HG02571 (cell line): ENCODE data around the gene HAS3.
"Not testable (repeated sequence)": the region's sequence is repeated elsewhere in the genome, so short reads cannot be mapped to it uniquely, and the experiment has no call there.

Experiments used
- ATAC-seq: cut with Tn5 transposase; IDR thresholded peaks from one replicate; pipeline ENCODE4 v1.9.1; 2021; ENCODE audit warnings: mild to moderate bottlenecking, moderate library complexity; ENCODE audit not compliant: unreplicated experiment

The HAS3 gene, protein sequence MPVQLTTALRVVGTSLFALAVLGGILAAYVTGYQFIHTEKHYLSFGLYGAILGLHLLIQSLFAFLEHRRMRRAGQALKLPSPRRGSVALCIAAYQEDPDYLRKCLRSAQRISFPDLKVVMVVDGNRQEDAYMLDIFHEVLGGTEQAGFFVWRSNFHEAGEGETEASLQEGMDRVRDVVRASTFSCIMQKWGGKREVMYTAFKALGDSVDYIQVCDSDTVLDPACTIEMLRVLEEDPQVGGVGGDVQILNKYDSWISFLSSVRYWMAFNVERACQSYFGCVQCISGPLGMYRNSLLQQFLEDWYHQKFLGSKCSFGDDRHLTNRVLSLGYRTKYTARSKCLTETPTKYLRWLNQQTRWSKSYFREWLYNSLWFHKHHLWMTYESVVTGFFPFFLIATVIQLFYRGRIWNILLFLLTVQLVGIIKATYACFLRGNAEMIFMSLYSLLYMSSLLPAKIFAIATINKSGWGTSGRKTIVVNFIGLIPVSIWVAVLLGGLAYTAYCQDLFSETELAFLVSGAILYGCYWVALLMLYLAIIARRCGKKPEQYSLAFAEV

GRCh38 chr16:69105501-69106361, at the start of gene HAS3:
HAS3 (plus strand) TSS chr16:69105653; CDS start chr16:69109396, 3,743 bp downstream.
- no peak for ATAC-seq

- ATAC-seq: no peak
Measured at GRCh38 chr16:69055980-69056379, 49.5 kb upstream of the HAS3 start.

- no peak for ATAC-seq
Measured at GRCh38 chr16:69056421-69056820, 49.0 kb upstream of the HAS3 start.

DNA sequence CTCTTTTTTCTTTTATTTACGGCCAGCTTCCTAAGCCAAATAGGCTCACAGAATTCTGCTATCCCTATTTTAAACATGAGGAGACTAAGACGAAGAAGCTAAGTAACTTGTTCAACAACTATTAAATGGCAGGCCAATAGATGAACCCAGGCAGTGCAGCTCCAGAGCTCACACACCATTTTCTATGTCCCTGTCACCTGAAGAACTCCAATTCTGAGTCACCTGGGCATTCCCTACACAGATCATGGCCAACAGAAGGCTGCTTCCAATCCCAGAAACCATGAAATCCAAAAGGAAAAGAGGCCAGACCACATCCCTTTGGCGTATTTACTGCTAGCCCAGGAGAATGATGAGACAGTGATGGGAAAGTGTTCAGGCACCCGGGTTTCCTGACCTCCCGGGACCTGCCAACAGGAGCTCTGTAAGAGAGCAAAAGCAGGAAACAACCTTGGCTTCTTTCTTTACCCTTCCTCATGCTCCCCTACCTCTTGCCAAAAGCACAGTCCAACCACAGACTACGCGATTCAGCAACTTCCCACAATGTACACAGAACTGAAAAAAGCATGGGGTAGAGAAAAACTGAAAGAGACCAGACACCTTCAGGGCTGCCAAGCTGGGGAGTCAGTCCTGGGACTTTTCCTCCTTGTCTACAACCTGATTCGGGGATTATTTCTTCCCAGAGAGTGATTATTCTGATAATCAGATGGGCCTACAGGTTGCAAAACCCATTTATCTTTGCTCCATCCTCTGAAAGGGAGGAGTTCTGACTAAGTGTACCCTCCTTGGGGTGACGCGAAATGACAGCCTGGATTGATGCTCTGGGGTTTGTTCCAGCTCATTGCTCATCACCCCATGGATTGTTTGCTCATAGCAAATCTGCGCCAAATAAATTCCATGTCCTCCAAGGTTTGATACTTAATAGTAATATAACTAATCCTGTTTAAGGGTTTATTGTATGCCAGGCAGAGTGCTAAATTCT, 47.8 kb upstream of the HAS3 start:
- no peak for ATAC-seq

DNA sequence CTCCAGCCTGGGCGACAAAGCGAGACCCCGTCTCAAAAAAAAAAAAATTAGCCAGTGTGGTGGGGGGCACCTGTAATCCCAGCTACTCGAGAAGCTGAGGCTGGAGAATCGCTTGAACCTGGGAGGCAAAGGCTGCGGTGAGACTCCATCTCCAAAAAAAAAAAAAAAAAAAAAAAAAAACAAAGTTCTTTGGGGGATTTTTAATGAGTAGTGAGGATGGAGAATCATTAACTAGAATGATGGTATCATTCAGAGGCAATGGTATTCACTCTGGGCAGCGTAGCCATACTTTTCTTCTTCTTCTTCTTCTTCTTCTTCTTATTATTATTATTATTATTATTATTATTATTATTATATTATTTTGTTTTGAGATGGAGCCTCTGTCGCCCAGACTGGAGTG, 42.0 kb upstream of the HAS3 start:
- not testable (repeated sequence) for ATAC-seq

GRCh38 chr16:69064124-69064763, 41.2 kb upstream of the HAS3 start:
- ATAC-seq: no peak

DNA sequence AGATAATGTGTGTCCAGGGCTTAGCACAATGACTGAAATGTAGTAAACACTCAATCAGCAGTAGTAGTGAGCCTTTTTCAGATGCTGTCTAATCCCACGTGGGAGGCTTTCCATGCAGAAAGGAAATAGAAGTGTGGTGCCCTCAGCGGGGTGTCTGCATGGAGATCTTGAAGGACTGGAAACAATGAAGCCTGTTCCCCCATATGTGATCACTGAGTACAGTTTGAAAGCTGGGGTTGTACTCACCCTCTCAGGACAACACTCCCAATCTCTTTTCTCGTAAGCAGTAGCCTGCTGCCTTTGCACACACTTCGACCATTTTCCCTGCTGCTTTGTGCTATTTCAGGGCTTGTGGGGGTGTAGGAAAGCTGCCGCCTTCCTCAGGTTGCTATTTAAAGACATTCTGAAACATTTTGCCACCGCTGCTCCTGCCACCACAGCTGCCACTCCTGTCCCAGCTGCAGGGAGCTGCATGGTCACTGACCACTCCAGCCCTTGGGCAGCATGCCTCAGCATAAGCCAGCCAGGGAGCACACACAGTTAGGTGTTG, 40.6 kb upstream of the HAS3 start:
- no peak for ATAC-seq

DNA sequence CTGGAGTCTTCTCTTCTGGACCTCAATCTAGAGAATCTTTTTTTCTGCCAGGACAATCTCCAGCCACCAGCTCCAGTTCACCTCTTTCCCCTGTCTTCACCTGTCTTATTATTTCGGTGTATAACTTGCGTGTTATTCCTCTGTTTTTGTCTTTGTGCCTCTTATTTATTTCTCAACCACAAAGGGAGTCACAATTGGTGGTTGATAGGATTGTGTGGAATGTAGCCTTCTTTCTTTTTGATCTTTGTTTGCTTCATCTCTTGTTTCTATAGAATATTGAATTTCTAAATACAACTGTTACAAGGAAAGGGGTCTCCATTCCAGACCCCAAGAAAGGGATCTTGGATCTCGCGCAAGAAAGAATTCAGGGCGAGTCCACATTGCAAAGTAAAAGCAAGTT, 35.9 kb upstream of the HAS3 start:
- no peak for ATAC-seq

- ATAC-seq: no peak
Measured at GRCh38 chr16:69071036-69071435, 34.4 kb upstream of the HAS3 start.

- no peak for ATAC-seq
Measured at GRCh38 chr16:69072640-69072974, 32.8 kb upstream of the HAS3 start.

DNA sequence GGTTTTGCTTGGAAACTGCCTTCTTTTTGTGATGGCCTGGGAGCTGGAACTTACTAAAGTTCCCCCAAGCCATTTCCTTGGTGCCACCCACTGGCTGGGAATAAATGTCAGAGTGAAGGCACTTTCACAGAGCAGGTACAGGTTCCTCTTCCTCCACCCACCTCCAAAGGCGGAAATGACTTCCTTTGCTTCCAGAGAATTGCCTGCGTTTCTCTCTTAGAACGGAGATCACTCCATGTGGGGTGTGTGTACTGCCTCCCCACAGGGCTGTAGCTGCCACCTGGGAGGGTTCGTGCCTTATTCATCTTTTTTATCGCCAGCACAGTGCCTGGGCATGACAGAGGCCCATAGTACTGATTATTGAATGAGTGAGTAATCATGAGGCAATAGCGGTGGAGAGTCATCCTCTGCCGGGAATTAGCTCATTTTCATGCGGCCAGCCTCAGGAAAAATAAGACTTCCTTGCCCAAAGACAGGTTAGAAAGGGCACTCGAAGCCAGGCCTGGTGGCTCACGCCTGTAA, 32.2 kb upstream of the HAS3 start:
- ATAC-seq: no peak

GRCh38 chr16:69077251-69077650, 28.2 kb upstream of the HAS3 start:
- ATAC-seq: no peak

- no peak for ATAC-seq
Measured at GRCh38 chr16:69078073-69078472, 27.4 kb upstream of the HAS3 start.

- no peak for ATAC-seq
Measured at GRCh38 chr16:69079697-69080096, 25.8 kb upstream of the HAS3 start.

DNA sequence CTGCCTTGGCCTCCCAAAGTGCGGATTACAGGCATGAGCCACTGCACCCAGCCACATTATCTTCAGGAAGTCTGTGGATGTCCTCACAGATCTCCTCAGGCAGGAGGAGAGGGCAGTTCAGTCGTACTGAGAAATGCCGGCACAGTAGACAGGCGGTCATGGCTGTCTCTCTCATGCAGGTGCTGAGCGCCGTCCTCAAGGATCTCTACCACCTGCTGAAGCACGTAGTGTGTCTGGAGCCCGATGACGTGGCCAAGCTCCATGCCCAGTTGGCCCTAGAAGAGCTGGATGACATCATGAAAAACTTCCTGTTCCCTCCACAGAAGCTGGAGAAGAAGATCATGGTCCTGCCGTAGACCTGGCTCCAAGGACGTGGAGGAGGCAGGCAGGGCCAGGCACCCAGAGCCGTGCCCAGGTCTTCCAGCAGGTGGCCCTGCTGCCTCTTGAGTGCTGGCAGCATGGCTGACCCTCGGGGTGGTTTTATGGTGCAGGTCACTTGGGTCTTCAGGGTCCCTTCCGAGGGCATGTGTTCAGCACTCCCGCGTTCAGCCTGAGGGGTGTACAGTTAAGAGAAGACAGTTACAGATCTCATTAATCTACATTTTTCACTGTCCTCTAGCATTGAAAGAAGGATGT, 22.0 kb upstream of the HAS3 start:
- ATAC-seq: no peak

DNA sequence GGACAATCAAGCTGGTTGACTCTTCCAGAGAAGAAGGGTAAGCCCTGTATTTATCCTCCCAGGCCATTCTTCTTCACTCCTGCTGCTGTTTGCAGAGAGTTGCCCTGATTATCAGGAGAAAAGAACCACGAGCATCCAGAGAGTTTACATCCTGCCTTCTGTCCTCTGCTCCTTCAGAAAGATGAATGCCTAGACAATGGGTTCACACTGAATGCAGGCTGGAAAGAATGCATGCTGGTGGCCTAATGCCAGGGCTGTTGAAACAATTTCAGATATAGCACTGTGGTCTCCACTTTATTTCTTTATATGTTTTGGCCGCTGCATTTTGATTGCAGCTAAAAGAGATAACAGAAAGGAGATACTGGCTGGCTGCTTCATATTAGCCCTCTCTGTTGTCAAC, 21.2 kb upstream of the HAS3 start:
- ATAC-seq: no peak

- ATAC-seq: no peak
Measured at GRCh38 chr16:69085032-69085695, 20.3 kb upstream of the HAS3 start.

GRCh38 chr16:69087161-69087581, 18.3 kb upstream of the HAS3 start:
- ATAC-seq: no peak

GRCh38 chr16:69088684-69089083, 16.8 kb upstream of the HAS3 start:
- no peak for ATAC-seq
